ENCODE measurements around the gene ALS2CL. TPM values are rescaled to one million over a fixed set of nuclear protein-coding genes. Genes with fewer than 3 reads are reported as not detected.
"Not testable (repeated sequence)": the region's sequence is repeated elsewhere in the genome, so short reads cannot be mapped to it uniquely, and the experiment has no call there.

ALS2CL gene
- 3.9 TPM for total RNA-seq

- no peak for DNase-seq
Observed at GRCh38 chr3:46693038-46693891, at the start of gene ALS2CL. Gene ALS2CL (minus strand): TSS chr3:46693679. CDS start chr3:46689440, 4,239 bp downstream.

- no peak for DNase-seq
Observed at GRCh38 chr3:46742992-46743585, 49.6 kb upstream of the ALS2CL start.

GRCh38 chr3:46739565-46739964 is 46.1 kb upstream of the ALS2CL start:
- not testable (repeated sequence) for DNase-seq

- DNase-seq: no peak
Observed at GRCh38 chr3:46737329-46737731, 43.9 kb upstream of the ALS2CL start.

GRCh38 chr3:46736006-46736872 is 42.8 kb upstream of the ALS2CL start:
- DNase-seq: no peak

GRCh38 chr3:46734773-46735172 is 41.3 kb upstream of the ALS2CL start:
- DNase-seq: no peak

GRCh38 chr3:46733026-46733800 is 39.7 kb upstream of the ALS2CL start:
- DNase-seq: no peak

DNA sequence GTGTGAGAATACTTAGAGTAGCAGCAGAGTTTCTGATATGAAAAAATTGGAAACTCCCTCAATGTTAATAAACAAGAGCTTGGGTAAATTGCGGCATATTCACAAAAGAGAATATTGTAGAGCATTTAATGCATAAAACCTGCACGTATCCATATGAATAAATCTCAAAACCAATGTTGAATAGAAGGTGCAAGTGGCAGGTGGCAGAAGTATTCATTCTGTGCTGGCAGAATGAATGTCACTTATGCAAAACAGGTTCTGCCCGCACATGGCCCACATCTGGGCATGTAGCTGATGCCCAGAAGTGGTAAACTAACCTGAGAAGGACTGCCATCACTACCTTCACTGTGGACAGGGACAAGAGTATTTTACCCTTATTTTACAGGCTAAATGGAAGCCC is 38.3 kb upstream of the ALS2CL start:
- no peak for DNase-seq

DNA sequence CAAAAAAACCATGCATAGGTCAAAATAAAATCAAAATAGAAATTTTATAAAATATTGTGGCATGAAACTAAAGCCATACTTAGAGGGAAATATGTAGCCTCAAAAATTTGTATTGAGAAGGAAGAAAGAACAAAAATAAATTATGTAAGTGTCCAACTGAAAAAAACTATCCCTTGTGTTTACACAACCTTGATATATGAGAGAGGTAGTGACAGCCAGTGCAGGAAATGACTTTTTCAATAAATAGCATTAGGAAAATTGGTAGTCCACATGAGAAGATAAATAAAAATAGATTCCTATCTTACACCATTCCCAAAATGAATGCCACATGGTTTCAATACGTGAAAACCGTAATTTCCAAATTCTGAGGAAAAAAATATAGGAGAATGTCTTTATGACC is 37.3 kb upstream of the ALS2CL start:
- no peak for DNase-seq

- no peak for DNase-seq
Observed at GRCh38 chr3:46729038-46729437, 35.6 kb upstream of the ALS2CL start.

DNA sequence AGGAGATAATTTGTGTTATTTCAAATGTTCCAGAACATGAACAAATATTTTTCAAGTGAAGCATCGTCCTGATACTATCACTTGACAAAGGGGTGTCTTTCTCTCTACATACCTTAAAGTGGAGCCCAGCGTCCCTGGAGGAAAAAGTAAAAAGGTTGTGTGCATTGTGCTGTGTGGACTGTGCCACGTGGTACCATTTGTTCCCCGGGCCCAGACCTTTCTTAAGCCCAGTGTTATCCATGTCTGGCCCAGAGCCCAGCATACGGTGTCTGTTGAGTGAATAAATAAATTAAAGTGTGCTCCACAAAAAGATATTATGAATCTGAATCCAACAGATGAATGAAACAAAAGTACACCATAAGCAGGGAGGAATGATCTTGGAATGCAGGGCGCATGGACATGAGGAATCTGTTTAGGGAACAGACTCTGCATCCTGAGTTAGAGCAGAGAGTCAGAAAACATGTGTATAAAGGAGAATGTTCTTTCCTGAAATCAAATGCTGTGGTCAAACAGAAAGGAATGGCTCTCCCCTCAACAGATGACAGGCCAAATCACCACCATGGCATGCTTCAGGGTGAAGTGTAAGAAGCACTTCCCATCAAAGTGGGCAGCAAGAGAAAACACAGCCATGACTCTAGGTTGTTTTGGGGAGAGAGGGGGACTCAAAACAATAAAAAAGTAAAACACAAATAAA is 32.3 kb upstream of the ALS2CL start:
- DNase-seq: no peak

DNA sequence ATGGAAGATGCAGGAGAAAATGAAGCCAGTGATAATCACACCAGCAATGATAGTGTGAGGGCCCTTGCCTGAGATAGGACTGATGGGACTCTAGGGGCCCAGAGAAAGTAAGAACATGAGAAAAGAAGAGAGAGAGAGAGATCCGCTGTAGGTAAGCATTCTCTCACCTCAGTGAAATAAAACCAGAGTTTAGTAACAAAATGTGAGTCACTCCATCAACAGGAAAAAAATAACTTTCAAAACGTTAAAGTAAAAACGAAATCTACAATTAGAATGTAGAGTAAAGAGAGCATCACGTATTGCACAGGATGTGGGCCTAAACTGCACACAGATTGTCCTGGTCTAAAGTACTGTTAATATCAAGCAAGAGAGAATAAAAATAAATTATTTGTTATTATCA is 30.9 kb upstream of the ALS2CL start:
- no peak for DNase-seq

GRCh38 chr3:46722443-46722842 is 29.0 kb upstream of the ALS2CL start:
- no peak for DNase-seq

DNA sequence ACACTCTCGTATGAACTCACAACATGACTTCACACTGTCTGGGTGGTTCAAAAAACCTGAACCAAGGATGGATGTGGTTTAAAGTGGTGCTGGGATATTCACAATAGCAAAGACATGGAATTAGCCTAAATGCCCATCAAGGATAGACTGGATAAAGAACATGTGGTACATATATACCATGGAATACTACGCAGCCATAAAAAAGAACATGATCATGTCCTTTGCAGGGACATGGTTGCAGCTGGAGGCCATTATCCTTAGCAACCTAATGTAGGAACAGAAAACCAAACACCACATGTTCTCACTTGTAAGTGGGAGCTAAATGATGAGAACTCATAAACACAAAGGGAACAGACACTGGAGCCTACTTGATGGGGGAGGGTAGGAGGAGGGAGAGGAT is 27.5 kb upstream of the ALS2CL start:
- no peak for DNase-seq

DNA sequence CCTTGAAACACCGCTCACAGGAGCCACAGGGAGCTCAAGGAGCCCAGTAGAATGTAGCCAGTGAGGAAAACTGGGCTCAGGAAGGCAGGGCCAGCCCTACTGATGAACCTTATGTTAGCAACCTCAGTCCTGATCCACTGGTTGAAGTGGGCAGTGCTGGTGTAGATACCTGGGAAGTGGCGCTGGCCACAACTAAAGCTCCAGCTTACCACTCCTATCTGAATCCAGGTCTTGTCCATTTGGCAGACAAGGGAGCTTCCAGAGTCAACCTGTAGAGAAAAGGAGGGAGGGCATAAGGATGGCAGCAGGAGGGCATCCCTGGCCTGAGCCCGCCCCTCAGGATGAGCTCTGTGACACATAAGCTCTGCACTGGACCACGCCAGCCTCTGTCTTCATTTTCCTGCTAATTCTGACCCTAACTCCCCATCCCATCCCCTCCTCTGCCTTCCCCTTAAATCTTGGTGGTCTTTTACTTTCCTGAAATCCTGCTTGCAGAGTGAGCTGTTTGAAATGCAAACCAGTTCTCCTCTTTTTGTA is 26.3 kb upstream of the ALS2CL start:
- DNase-seq: no peak

DNA sequence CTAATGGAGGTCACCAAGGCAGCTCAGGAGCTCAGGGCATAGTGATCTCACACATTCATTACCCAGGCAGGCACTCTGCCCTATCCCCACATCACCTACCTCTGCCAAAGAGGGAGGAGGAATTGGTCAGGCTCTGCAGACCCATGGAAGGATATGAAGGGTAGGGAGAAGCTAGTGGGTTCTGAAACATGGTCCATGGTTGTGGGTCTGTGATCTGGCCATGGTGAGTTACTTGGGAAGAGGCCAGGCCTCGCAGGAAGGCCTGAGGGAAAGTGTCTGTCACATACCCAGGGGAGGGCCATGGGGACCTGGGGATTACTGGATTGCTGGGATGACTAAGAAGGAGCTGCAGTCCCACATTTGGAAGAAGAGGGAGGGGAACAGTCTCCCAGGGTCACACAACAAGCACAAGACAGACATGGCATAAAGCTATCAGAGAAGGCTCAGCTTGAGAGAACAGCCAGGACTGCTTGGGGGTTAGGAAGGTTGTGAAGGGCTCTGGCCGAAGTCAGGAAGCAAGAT is 25.6 kb upstream of the ALS2CL start:
- no peak for DNase-seq

GRCh38 chr3:46717447-46718231 is 24.2 kb upstream of the ALS2CL start, which contains the start of gene PRSS50:
Gene PRSS50 (minus strand): TSS chr3:46717869. CDS start chr3:46717824, 45 bp downstream.
- DNase-seq: no peak

- no peak for DNase-seq
Observed at GRCh38 chr3:46716461-46717441, 23.3 kb upstream of the ALS2CL start.
